H9 (cell line): ENCODE measurements around the gene TEAD1. TPM values are rescaled to one million over a fixed set of nuclear protein-coding genes. Genes with fewer than 3 reads are reported as not detected.

Experiments
- DNase-seq: peaks from one replicate; pipeline ENCODE4 v3.0.0-alpha.2; 2017
- H2AFZ ChIP-seq: one replicate; pipeline ENCODE4 v1.6.1; 2013; ENCODE audit warnings: mild to moderate bottlenecking, low read length, control low read depth, moderate library complexity
- H2AK5ac ChIP-seq: 2 replicates; pipeline ENCODE4 v1.6.1; 2013; ENCODE audit warnings: low read length, control low read depth, mixed read lengths; ENCODE audit not compliant: insufficient read length
- H2BK120ac ChIP-seq: one replicate; pipeline ENCODE4 v1.6.1; 2013; ENCODE audit warnings: low read depth, mild to moderate bottlenecking, low read length, control low read depth, inconsistent platforms; ENCODE audit not compliant: poor library complexity, severe bottlenecking
- H2BK12ac ChIP-seq: 2 replicates; pipeline ENCODE4 v1.6.1; 2013; ENCODE audit warnings: low read length, control low read depth, mixed read lengths, low read depth; ENCODE audit not compliant: insufficient read length
- H2BK15ac ChIP-seq: 2 replicates; pipeline ENCODE4 v1.6.1; 2013; ENCODE audit warnings: low read depth, low read length, control low read depth
- H2BK20ac ChIP-seq: one replicate; pipeline ENCODE4 v1.6.1; 2013; ENCODE audit warnings: low read depth, mild to moderate bottlenecking, low read length, control low read depth, inconsistent platforms; ENCODE audit not compliant: poor library complexity, severe bottlenecking
- H2BK5ac ChIP-seq: 2 replicates; pipeline ENCODE4 v1.6.1; 2013; ENCODE audit warnings: low read length, control low read depth, mixed read lengths; ENCODE audit not compliant: insufficient read length
- H3K14ac ChIP-seq: 2 replicates; pipeline ENCODE4 v1.6.1; 2013; ENCODE audit warnings: low read length, control low read depth; ENCODE audit not compliant: insufficient read depth
- H3K18ac ChIP-seq: 2 replicates; pipeline ENCODE4 v1.6.1; 2013; ENCODE audit warnings: low read depth, mild to moderate bottlenecking, mixed read lengths, low read length, control low read depth; ENCODE audit not compliant: insufficient read length
- H3K23ac ChIP-seq: 2 replicates; pipeline ENCODE4 v1.6.1; 2013; ENCODE audit warnings: low read length, control low read depth, mixed read lengths, low read depth; ENCODE audit not compliant: insufficient read length
- H3K23me2 ChIP-seq: 2 replicates; pipeline ENCODE4 v1.6.1; 2013; ENCODE audit warnings: low read depth, mild to moderate bottlenecking, mixed read lengths, low read length, control low read depth; ENCODE audit not compliant: insufficient read length, poor library complexity, severe bottlenecking
- H3K27ac ChIP-seq: 2 replicates; pipeline ENCODE4 v1.5.1; 2013; ENCODE audit warnings: low read length, control low read depth, mixed read lengths, low read depth; ENCODE audit not compliant: insufficient read length
- H3K27me3 ChIP-seq: 2 replicates; pipeline ENCODE4 v1.6.1; 2013; ENCODE audit warnings: low read length, control low read depth, inconsistent platforms; ENCODE audit not compliant: insufficient read depth
- H3K4ac ChIP-seq: 2 replicates; pipeline ENCODE4 v1.6.1; 2013; ENCODE audit warnings: low read depth, mild to moderate bottlenecking, control low read depth, inconsistent platforms, low read length, moderate library complexity
- H3K4me1 ChIP-seq: 2 replicates; pipeline ENCODE4 v1.6.1; 2013; ENCODE audit warnings: low read length, control low read depth, inconsistent platforms; ENCODE audit not compliant: insufficient read depth
- H3K4me2 ChIP-seq: 2 replicates; pipeline ENCODE4 v1.6.1; 2013; ENCODE audit warnings: low read length, control low read depth, mixed read lengths; ENCODE audit not compliant: insufficient read length, insufficient read depth
- H3K56ac ChIP-seq: 2 replicates; pipeline ENCODE4 v1.6.1; 2013; ENCODE audit warnings: low read depth, mild to moderate bottlenecking, mixed read lengths, low read length, control low read depth; ENCODE audit not compliant: insufficient read length
- H3K79me1 ChIP-seq: 2 replicates; pipeline ENCODE4 v1.6.1; 2013; ENCODE audit warnings: low read depth, mild to moderate bottlenecking, moderate library complexity, low read length, control low read depth, inconsistent platforms; ENCODE audit not compliant: insufficient read depth, poor library complexity, severe bottlenecking
- H3K79me2 ChIP-seq: 2 replicates; pipeline ENCODE4 v1.6.1; 2013; ENCODE audit warnings: low read length, control low read depth, inconsistent platforms; ENCODE audit not compliant: insufficient read depth
- H3K9ac ChIP-seq: 2 replicates; pipeline ENCODE4 v1.6.1; 2013; ENCODE audit warnings: low read length, control low read depth, mixed read lengths; ENCODE audit not compliant: insufficient read length; ENCODE audit errors: extremely low read depth
- H3K9me3 ChIP-seq: one replicate; pipeline ENCODE4 v1.6.1; 2013; ENCODE audit warnings: low read depth, low read length, inconsistent platforms; ENCODE audit not compliant: control insufficient read depth
- H3T11ph ChIP-seq: one replicate; pipeline ENCODE4 v1.6.1; 2013; ENCODE audit warnings: mild to moderate bottlenecking, low read length, control low read depth, inconsistent platforms
- H4K20me1 ChIP-seq: one replicate; pipeline ENCODE4 v1.6.1; 2013; ENCODE audit not compliant: control insufficient read depth, insufficient read length, insufficient read depth
- H4K5ac ChIP-seq: 2 replicates; pipeline ENCODE4 v1.6.1; 2013; ENCODE audit warnings: low read depth, mild to moderate bottlenecking, mixed read lengths, low read length, control low read depth; ENCODE audit not compliant: insufficient read length
- H4K8ac ChIP-seq: replicated peaks from 2 replicates; pipeline ENCODE4 v1.6.1; 2013; ENCODE audit warnings: low read length, control low read depth, mixed read lengths, low read depth; ENCODE audit not compliant: insufficient read length
- H4K91ac ChIP-seq: 2 replicates; pipeline ENCODE4 v1.6.1; 2013; ENCODE audit warnings: low read depth, mild to moderate bottlenecking, moderate library complexity, mixed read lengths, low read length, control low read depth; ENCODE audit not compliant: insufficient read length
- H3K27ac Mint-ChIP-seq, 3 experiments: 2 replicates in 2 of 3; 3 replicates in 1 of 3; pipeline ENCODE4 v1.8.0; 2020 to 2021; ENCODE audit warnings: mixed read lengths in 3 of 3, mild to moderate bottlenecking in 1 of 3, moderate library complexity in 1 of 3
- H3K27me3 Mint-ChIP-seq: 2 replicates; pipeline ENCODE4 v1.8.0; 2021; ENCODE audit warnings: low read depth, mild to moderate bottlenecking, moderate library complexity, mixed read lengths
- H3K36me3 Mint-ChIP-seq, 3 experiments: 2 replicates in 2 of 3; 3 replicates in 1 of 3; pipeline ENCODE4 v1.8.0; 2020 to 2021; ENCODE audit warnings: low read depth in 3 of 3, mixed read lengths in 3 of 3; ENCODE audit not compliant: insufficient read depth in 1 of 3
- H3K4me1 Mint-ChIP-seq, 2 experiments: 2 replicates each; pipeline ENCODE4 v1.8.0; 2020; ENCODE audit warnings: mixed read lengths in 2 of 2
- H3K4me3 Mint-ChIP-seq, 2 experiments: 2 replicates in 1 of 2; 3 replicates in 1 of 2; pipeline ENCODE4 v1.8.0; 2020 to 2021; ENCODE audit warnings: mild to moderate bottlenecking in 2 of 2, mixed read lengths in 2 of 2, moderate library complexity in 1 of 2
- H3K9me3 Mint-ChIP-seq, 2 experiments: 2 replicates in 1 of 2; 3 replicates in 1 of 2; pipeline ENCODE4 v1.8.0; 2020; ENCODE audit warnings: mild to moderate bottlenecking in 2 of 2, mixed read lengths in 2 of 2, moderate library complexity in 1 of 2
- CTCF ChIP-seq: fragments of 200-600 bp; sonication (generic); conservative IDR thresholded peaks from 3 replicates; pipeline ENCODE4 v1.8.0; 2021; ENCODE audit warnings: antibody characterized with exemption, mild to moderate bottlenecking
- WGBS: extraction: QIAGEN DNeasy Blood & Tissue Kit; methylation state at CpG from one replicate; pipeline ENCODE4 v1.1.7; 2013; ENCODE audit warnings: missing lambda C conversion rate, low lambda C conversion rate, mixed read lengths; ENCODE audit not compliant: insufficient read length; ENCODE audit errors: extremely low coverage; 5-methylcytosine and 5-hydroxymethylcytosine counted together
- total RNA-seq: library from RNA; stranded (reverse); gene quantifications from 2 replicates; pipeline ENCODE4 v1.2.1, GENCODE V29; 2021

Gene TEAD1
- total RNA-seq, 1 experiment from 2014 or later, result 75.1 TPM

- H4K20me1 ChIP-seq, result no peaks in the 10 kb centered on the region
- H2BK12ac ChIP-seq, result no peak overlapping the region
- no peak overlapping the region for H2BK120ac ChIP-seq
- H3K9me3 ChIP-seq, result no peaks in the 10 kb centered on the region
- no peaks in the 10 kb centered on the region for H3K9me3 Mint-ChIP-seq
- WGBS, result no CpG with 5 or more reads among the region's 3 CpGs
- no peak overlapping the region for H2BK15ac ChIP-seq
- no peak overlapping the region for H4K91ac ChIP-seq
- no peak overlapping the region for H3K9ac ChIP-seq
- H3K27ac Mint-ChIP-seq, result peak overlapping the region in 1 of 3 experiments; percentile 5; a peak in 1 of 7 replicates
- H3K4me1 Mint-ChIP-seq, result peaks cover 16% of the 10 kb centered on the region in 2 experiments
- no peak for TF ChIP-seq CTCF
- no peak overlapping the region for H2AK5ac ChIP-seq
- no peak overlapping the region for H2AFZ ChIP-seq
- no peaks in the 10 kb centered on the region for H3K4me1 ChIP-seq
- H3K4me2 ChIP-seq, result no peak overlapping the region
- H3K27me3 ChIP-seq, result no peaks in the 10 kb centered on the region
- H3K4me3 Mint-ChIP-seq, result no peak overlapping the region
- H4K8ac ChIP-seq, result no peak overlapping the region
- H4K5ac ChIP-seq, result no peak overlapping the region
- H3K56ac ChIP-seq, result no peak overlapping the region
- H3K79me2 ChIP-seq, result peaks cover 3% of the 10 kb centered on the region; the same call in 1 of the 2 replicates
- peaks cover 4 to 5% (median 5%) of the 10 kb centered on the region in 3 experiments; a peak in 3 of 7 replicates for H3K36me3 Mint-ChIP-seq
- no peaks in the 10 kb centered on the region for H3K79me1 ChIP-seq
- H3K27ac ChIP-seq, result no peak overlapping the region
- no peak overlapping the region for H3K4ac ChIP-seq
- no peaks in the 10 kb centered on the region for H3K27me3 Mint-ChIP-seq
- no peaks in the 10 kb centered on the region for H3K23me2 ChIP-seq
- H3K18ac ChIP-seq, result no peak overlapping the region
- H3K14ac ChIP-seq, result no peak overlapping the region; the same call in 1 of the 2 replicates
- H2BK20ac ChIP-seq, result no peak overlapping the region
- no peak overlapping the region for H2BK5ac ChIP-seq
- DNase-seq, result no peak
- no peak overlapping the region for H3T11ph ChIP-seq
- no peak overlapping the region for H3K23ac ChIP-seq
Observed at GRCh38 chr11:12854297-12854661, 180.1 kb downstream of the TEAD1 start.
